Esophagus squamous epithelium (tissue), 4 donors: ENCODE data around the gene CDK11A.

Experiments
- CTCF ChIP-seq, 6 experiments: fragments of 450-650 bp in 4 of 6; fragments of 200-600 bp in 2 of 6; sonication (generic) in 2 of 6; IDR thresholded peaks; one replicate each; pipeline ENCODE4 v1.5.1; 2016 to 2019; ENCODE audit warnings: antibody characterized with exemption in 6 of 6, mild to moderate bottlenecking in 4 of 6, moderate library complexity in 4 of 6
- POLR2A ChIP-seq, 4 donors: fragments of 450-650 bp; IDR thresholded peaks; one replicate each; pipeline ENCODE4 v1.6.1; 2017; ENCODE audit warnings: antibody characterized with exemption in 4 of 4, mild to moderate bottlenecking in 4 of 4, moderate library complexity in 3 of 4

DNA sequence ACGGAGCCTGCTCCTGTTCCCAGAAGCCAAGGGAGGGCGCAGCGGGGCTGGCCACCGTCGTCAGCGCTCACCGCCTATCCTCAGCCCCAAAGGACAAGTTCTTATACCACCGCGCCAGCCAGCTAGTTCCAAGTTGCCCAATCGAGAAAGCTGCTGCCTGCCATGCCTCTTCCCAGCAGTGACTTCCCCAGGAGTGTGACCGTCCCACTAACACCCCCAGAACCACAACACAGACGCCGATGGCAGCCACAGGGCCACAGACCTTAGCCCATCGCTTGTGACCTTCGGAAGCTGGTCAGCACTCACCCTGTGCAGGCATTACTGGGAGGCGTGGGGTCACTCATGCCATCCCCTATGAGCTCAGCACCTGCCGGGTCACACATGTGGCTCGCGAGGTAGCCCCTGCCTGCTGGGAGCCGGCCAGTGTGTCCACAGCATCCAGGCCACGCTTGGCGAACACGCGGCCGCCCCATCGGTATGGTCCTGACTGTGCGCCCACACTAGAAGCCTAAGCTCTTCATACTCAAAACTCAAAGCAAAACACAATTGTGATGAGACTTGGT, 34.0 kb upstream of the CDK11A start:
- TF ChIP-seq CTCF (IDR thresholded peaks at IDR 0.05) (no peak), POLR2A (IDR thresholded peaks at IDR 0.05) (no peak)
